Measurements from ENCODE around the gene HGD.

DNA sequence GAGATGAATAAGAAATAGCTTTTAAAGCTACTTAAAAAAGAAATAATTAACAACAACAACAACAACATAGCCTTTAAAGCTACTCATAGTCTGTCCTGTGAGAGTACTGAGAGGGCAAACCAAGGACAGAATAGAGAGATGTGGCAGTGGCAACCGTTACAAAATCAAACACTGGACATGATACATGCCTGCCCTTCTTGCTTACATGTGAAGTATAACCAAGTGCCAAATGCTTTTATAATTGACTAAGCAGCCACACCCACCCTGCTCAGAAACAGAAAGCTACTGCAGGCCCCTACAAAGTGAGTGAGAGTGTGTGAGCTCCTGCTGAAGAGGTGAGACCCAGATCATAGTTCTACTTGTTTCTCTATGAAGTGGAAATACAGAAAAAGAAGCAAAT lies 47.5 kb downstream of the HGD start:
- TF ChIP-seq, protein P1, sequence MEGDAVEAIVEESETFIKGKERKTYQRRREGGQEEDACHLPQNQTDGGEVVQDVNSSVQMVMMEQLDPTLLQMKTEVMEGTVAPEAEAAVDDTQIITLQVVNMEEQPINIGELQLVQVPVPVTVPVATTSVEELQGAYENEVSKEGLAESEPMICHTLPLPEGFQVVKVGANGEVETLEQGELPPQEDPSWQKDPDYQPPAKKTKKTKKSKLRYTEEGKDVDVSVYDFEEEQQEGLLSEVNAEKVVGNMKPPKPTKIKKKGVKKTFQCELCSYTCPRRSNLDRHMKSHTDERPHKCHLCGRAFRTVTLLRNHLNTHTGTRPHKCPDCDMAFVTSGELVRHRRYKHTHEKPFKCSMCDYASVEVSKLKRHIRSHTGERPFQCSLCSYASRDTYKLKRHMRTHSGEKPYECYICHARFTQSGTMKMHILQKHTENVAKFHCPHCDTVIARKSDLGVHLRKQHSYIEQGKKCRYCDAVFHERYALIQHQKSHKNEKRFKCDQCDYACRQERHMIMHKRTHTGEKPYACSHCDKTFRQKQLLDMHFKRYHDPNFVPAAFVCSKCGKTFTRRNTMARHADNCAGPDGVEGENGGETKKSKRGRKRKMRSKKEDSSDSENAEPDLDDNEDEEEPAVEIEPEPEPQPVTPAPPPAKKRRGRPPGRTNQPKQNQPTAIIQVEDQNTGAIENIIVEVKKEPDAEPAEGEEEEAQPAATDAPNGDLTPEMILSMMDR (IDR thresholded peaks at IDR 0.05; ENCODE audit: low read depth, low read length, poor library complexity, severe bottlenecking): no peak
- no peak for TF ChIP-seq EZH2phosphoT487 (IDR thresholded peaks at IDR 0.05; ENCODE audit: borderline replicate concordance, low read length)

Measured in DOHH2 (cell line).